Mesothelial cell of epicardium (in vitro differentiated cells): ENCODE data around the gene RFTN1. TPM values are rescaled to one million over a fixed set of nuclear protein-coding genes. Genes with fewer than 3 reads are reported as not detected.

Experiments
- DNase-seq, 2 experiments: peaks; one replicate each; pipeline ENCODE4 v3.0.0; 2021; ENCODE audit warnings: low spot score in 2 of 2; ENCODE audit not compliant: unreplicated experiment in 2 of 2
- H3K27ac Mint-ChIP-seq: 2 replicates; pipeline ENCODE4 v1.8.0; 2021; ENCODE audit warnings: mixed read lengths
- H3K27me3 Mint-ChIP-seq: 2 replicates; pipeline ENCODE4 v1.8.0; 2021; ENCODE audit warnings: low read depth, mixed read lengths
- H3K36me3 Mint-ChIP-seq: 2 replicates; pipeline ENCODE4 v1.8.0; 2021; ENCODE audit warnings: mixed read lengths
- H3K4me1 Mint-ChIP-seq: 2 replicates; pipeline ENCODE4 v1.8.0; 2021; ENCODE audit warnings: mixed read lengths
- H3K4me3 Mint-ChIP-seq: 2 replicates; pipeline ENCODE4 v1.8.0; 2021; ENCODE audit warnings: mild to moderate bottlenecking, moderate library complexity, mixed read lengths
- H3K9me3 Mint-ChIP-seq: 2 replicates; pipeline ENCODE4 v1.8.0; 2021; ENCODE audit warnings: mixed read lengths
- CTCF ChIP-seq: fragments of 200-600 bp; sonication (generic); IDR thresholded peaks from one replicate; pipeline ENCODE4 v1.5.0; 2021; ENCODE audit warnings: antibody characterized with exemption; ENCODE audit not compliant: unreplicated experiment
- total RNA-seq: library from RNA; stranded (reverse); gene quantifications from 3 replicates; pipeline ENCODE4 v1.2.1, GENCODE V29; 2021

Gene RFTN1
- total RNA-seq = 10.0 to 11.0 TPM (median 10.2 TPM) in 3 replicates

- H3K36me3 Mint-ChIP-seq = no peaks in the 10 kb centered on the region
- peak within 1 kb of the TSS; percentile 81 for H3K4me3 Mint-ChIP-seq
- H3K4me1 Mint-ChIP-seq = peaks cover 45% of the 10 kb centered on the region
- H3K27me3 Mint-ChIP-seq = peaks cover 55% of the 10 kb centered on the region
- TF ChIP-seq CTCF = no peak
- peak within 1 kb of the TSS; percentile 32 for H3K27ac Mint-ChIP-seq
- DNase-seq = peak; percentile 31 to 71
- H3K9me3 Mint-ChIP-seq = no peaks in the 10 kb centered on the region
These were observed at the start of gene RFTN1 for GRCh38 chr3:16513141-16514020. Gene RFTN1 (minus strand): TSS chr3:16513699. CDS start chr3:16493869, 19,830 bp downstream.

GRCh38 chr3:16559653-16560365 lies 46.3 kb upstream of the RFTN1 start:
- Mint-ChIP-seq H3K27me3 (peaks cover 7% of the 10 kb centered on the region), H3K27ac (no peak overlapping the region), H3K9me3 (peaks cover 7% of the 10 kb centered on the region), H3K36me3 (no peaks in the 10 kb centered on the region), H3K4me3 (no peak overlapping the region), H3K4me1 (peaks cover 5% of the 10 kb centered on the region)
- no peak for DNase-seq
- no peak for TF ChIP-seq CTCF

- H3K4me3 Mint-ChIP-seq = no peak overlapping the region
- no peak for TF ChIP-seq CTCF
- no peak for DNase-seq
- H3K27me3 Mint-ChIP-seq = peaks cover 7% of the 10 kb centered on the region
- H3K36me3 Mint-ChIP-seq = no peaks in the 10 kb centered on the region
- peaks cover 6% of the 10 kb centered on the region for H3K9me3 Mint-ChIP-seq
- peaks cover 11% of the 10 kb centered on the region for H3K4me1 Mint-ChIP-seq
- no peak overlapping the region for H3K27ac Mint-ChIP-seq
These were observed 40.6 kb upstream of the RFTN1 start for GRCh38 chr3:16554126-16554525.

- TF ChIP-seq CTCF = no peak
- H3K36me3 Mint-ChIP-seq = no peaks in the 10 kb centered on the region
- H3K27ac Mint-ChIP-seq = no peak overlapping the region
- no peak overlapping the region for H3K4me3 Mint-ChIP-seq
- no peak for DNase-seq
- peaks cover 11% of the 10 kb centered on the region for H3K4me1 Mint-ChIP-seq
- peaks cover 6% of the 10 kb centered on the region for H3K9me3 Mint-ChIP-seq
- H3K27me3 Mint-ChIP-seq = peaks cover 7% of the 10 kb centered on the region
These were observed 39.3 kb upstream of the RFTN1 start for GRCh38 chr3:16552757-16553156.

- H3K27ac Mint-ChIP-seq = no peak overlapping the region
- H3K4me3 Mint-ChIP-seq = no peak overlapping the region
- H3K36me3 Mint-ChIP-seq = no peaks in the 10 kb centered on the region
- no peak for TF ChIP-seq CTCF
- DNase-seq = no peak
- H3K27me3 Mint-ChIP-seq = peaks cover 7% of the 10 kb centered on the region
- peaks cover 6% of the 10 kb centered on the region for H3K9me3 Mint-ChIP-seq
- peaks cover 11% of the 10 kb centered on the region for H3K4me1 Mint-ChIP-seq
These were observed 38.0 kb upstream of the RFTN1 start for GRCh38 chr3:16551342-16551976.
